Neuron (in vitro differentiated cells): Measurements from ENCODE around the gene AKAP8.
"Not testable (repeated sequence)": the region's sequence is repeated elsewhere in the genome, so short reads cannot be mapped to it uniquely, and the experiment has no call there.

Source experiments
- H2AFZ ChIP-seq: one replicate; pipeline ENCODE4 v1.6.1; 2013; ENCODE audit warnings: low read depth, mild to moderate bottlenecking, inconsistent platforms, low read length, moderate library complexity
- H3K27me3 ChIP-seq: one replicate; pipeline ENCODE4 v1.6.1; 2013; ENCODE audit warnings: low read length; ENCODE audit not compliant: insufficient read depth
- H3K36me3 ChIP-seq: one replicate; pipeline ENCODE4 v1.6.1; 2013; ENCODE audit warnings: low read length; ENCODE audit not compliant: insufficient read depth
- H3K4me1 ChIP-seq: one replicate; pipeline ENCODE4 v1.6.1; 2013; ENCODE audit warnings: low read length; ENCODE audit not compliant: insufficient read depth
- H3K4me3 ChIP-seq: 2 replicates; pipeline ENCODE4 v1.5.1; 2013; ENCODE audit warnings: mild to moderate bottlenecking, low read length, moderate library complexity
- H3K9me3 ChIP-seq: one replicate; pipeline ENCODE4 v1.6.1; 2013; ENCODE audit warnings: low read length

Gene AKAP8

DNA sequence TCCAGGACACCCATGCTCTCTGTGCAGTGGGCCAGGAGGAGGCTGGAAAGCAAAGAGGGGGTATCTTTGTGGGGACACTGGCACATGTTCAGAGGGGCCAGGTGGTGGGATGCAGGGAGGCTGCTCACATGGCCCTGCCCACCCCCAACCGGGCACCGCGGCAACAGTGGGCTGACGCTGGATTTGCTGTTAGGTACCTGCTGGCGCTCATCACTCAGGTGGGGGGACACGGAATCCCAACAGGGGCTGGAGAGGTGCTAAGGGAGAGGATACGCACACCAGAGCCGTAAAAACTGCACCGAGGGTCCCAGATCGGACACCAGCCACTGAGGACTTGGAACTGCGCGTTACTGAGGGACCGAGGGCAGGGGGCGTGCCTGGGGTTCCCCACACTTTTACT, 20.0 kb upstream of the AKAP8 start:
- Histone ChIP-seq H3K4me3 (no peak overlapping the region), H3K36me3 (peaks cover 85% of the 10 kb centered on the region)

DNA sequence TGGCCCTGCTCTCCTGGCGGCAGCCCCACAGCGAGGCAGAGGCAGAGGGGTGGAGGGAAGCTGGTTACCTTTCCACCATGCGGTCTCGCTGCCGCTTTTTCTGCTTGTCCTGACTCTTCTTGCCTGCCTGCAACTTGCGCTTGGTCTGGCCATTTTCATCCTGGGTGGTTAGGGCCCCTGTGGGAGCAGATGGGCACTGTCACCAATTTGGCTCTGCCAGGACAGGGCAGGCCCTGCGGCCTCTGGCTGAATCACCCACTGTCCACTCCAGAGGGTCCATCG, 19.6 kb upstream of the AKAP8 start:
- Histone ChIP-seq H2AFZ (no peak overlapping the region), H3K36me3 (peaks cover 85% of the 10 kb centered on the region)

More for the DNA sequence above, 20.0 kb upstream of the AKAP8 start:
- Histone ChIP-seq H3K27me3 (no peaks in the 10 kb centered on the region), H2AFZ (no peak overlapping the region), H3K9me3 (peaks cover 2% of the 10 kb centered on the region), H3K4me1 (peaks cover 2% of the 10 kb centered on the region)

DNA sequence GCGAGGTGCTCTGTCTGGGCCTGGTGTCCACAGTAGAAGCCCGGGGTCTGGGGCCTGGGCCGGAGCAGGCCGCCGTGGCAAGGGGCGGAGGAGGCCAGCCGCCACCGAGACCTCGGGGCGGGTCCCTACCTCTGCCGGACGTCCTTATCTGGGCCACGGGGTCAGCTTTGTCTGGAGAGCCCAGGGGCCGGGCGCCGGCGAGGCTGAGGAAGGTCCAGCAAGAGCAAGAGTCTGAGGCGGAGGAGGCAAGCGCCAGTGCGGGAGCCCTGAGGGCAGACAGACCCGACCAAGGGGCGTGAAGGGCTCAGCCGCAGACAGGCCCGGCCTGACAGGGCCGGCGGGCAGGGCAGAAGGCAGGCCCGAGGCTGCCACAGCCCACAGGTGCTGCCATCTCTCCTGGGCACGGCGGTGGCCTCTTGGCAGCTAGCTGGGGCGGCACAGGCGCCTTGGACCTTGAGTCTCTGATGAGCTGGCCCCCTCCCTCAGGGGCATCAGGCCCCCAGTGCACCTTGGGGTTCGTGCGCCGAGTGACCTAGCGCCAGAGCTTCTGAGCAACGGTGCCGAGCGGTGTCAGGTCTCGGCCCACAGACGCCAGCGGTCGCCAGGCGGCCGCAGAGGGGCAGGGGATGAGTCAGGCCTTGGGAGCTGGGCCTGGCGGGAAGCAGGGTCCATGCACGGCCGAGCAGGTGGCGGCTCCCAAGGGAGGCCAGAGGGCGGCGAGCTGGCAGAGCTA, 19.1 kb upstream of the AKAP8 start:
- H3K4me3 ChIP-seq = no peak overlapping the region
- H2AFZ ChIP-seq = no peak overlapping the region
- peaks cover 85% of the 10 kb centered on the region for H3K36me3 ChIP-seq
- H3K9me3 ChIP-seq = peaks cover 2% of the 10 kb centered on the region
- no peaks in the 10 kb centered on the region for H3K27me3 ChIP-seq
- H3K4me1 ChIP-seq = no peaks in the 10 kb centered on the region

More for the DNA sequence above, 19.6 kb upstream of the AKAP8 start:
- Histone ChIP-seq H3K27me3 (no peaks in the 10 kb centered on the region), H3K4me1 (no peaks in the 10 kb centered on the region), H3K4me3 (no peak overlapping the region), H3K9me3 (peaks cover 2% of the 10 kb centered on the region)

DNA sequence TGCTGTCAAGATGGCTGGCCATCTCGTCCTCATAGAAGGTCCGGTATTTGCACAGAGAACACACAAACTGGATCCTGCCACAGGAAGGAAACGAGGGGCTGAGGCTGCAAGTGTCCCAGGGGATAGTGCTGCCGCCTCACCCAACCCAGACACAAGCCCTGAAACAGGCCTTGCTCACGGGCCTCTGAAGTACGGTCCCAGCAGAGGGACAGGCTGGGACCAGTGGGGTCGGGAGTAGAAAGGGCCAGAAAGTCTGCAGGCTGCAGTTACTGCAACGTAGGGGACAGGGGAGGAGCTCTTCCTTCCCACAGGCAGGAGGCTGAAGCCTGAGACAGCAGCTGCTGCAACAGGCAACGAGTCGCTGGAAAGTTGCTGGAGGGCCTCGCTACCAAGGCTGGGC, 18.2 kb upstream of the AKAP8 start:
- Histone ChIP-seq H3K9me3 (peaks cover 2% of the 10 kb centered on the region), H2AFZ (no peak overlapping the region), H3K27me3 (no peaks in the 10 kb centered on the region), H3K4me1 (no peaks in the 10 kb centered on the region), H3K4me3 (no peak overlapping the region), H3K36me3 (peaks cover 85% of the 10 kb centered on the region)

DNA sequence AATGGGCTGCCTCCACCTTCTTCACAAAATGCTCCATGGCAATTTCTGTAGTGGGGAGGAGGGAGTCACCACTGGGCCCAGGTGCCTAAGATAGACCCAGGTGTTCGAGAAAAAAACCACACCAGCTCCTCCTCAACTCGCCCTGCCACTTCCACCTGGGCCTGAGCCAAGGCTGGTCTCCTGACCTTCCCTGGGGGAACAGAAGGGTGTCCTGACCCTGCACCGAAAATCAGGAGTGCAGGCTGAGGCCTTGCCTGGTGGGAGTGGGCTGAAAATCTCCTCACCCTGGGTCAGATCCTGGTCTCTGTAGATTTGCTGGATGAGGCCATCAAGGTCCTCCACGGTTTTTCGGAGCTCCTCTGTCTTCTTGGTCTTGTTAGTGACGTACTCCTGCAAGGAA, 17.6 kb upstream of the AKAP8 start:
- Histone ChIP-seq H3K4me3 (no peak overlapping the region), H3K4me1 (no peaks in the 10 kb centered on the region), H3K36me3 (peaks cover 83% of the 10 kb centered on the region), H3K9me3 (peaks cover 2% of the 10 kb centered on the region), H2AFZ (no peak overlapping the region), H3K27me3 (no peaks in the 10 kb centered on the region)

DNA sequence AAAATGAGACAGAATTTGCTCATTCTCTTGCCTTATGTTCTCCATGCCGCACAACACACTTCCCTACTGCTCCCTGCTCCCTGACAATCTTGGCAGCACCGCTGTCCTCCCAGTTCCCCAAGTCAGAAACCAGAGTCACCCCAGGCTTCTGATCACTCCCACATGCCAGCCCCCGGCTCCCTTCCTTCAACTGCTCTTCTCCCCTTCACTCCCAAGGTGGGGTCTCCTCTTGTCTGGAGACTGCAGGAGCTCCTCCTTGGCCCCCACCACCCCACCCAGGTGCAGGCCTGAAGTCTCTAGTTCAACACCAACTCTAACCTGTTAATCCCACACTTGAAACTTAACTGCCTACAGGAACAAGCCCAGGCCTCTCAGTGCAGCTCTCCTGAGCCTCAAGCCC, 16.8 kb upstream of the AKAP8 start:
- H3K9me3 ChIP-seq = peaks cover 2% of the 10 kb centered on the region
- H3K4me3 ChIP-seq = no peak overlapping the region
- no peaks in the 10 kb centered on the region for H3K27me3 ChIP-seq
- no peaks in the 10 kb centered on the region for H3K4me1 ChIP-seq
- H2AFZ ChIP-seq = no peak overlapping the region
- H3K36me3 ChIP-seq = peaks cover 82% of the 10 kb centered on the region

DNA sequence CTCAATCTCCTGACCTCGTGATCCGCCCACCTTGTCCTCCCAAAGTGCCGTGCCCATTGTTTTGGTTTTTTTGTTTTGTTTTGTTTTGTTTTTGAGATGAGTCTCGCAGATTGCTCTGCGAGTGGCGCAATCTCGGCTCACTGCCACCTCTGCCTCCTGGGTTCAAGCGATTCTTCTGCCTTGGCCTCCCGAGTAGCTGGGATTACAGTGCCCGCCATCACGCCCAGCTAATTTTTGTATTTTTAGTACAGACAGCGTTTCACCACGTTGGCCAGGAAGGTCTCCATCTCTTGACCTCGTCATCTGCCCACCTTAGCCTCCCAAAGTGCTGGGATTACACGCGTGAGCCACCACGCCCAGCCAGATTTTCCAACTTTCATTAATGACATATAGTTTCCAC, 15.7 kb upstream of the AKAP8 start:
- peaks cover 79% of the 10 kb centered on the region for H3K36me3 ChIP-seq
- H3K4me3 ChIP-seq, H3K4me1 ChIP-seq, H3K9me3 ChIP-seq, H2AFZ ChIP-seq, H3K27me3 ChIP-seq: not testable (repeated sequence)

DNA sequence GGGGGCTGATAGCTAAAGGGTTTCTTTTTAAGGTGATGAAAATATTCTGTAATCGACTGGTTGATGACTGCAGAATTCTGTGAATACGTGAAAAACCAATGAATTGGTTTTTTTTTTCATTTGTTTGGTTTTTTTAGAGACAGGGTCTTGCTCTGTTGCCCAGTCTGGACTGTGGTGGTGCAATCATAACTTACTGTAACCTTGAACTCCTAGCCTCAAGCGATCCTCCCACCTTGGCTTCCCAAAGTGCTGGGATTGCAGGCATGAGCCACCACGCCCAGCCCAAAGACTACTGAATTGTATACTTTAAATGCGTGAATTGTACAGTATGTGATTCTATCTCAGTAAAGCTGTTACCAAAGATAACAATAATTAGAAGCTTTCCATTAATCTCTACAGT, 14.8 kb upstream of the AKAP8 start:
- H2AFZ ChIP-seq = no peak overlapping the region
- H3K36me3 ChIP-seq = peaks cover 78% of the 10 kb centered on the region

DNA sequence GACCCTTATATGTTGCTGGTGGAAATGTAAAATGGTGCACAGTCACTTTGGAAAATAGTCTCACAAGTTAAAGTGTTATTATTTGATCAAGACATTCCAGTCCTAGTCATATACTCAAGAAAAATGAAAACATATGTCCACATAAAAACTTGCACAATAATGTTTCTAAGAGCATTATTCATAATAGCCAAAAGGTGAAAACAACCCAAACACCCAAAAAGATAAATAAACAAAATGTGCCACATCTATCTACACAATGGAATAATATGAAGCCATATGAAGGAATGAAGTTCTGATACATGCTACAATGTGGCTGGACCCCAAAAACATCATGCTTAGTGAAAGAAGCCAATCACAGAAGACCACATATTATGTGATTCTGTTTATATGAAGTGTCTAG, 14.4 kb upstream of the AKAP8 start:
- Histone ChIP-seq H3K27me3 (no peaks in the 10 kb centered on the region), H3K9me3 (peaks cover 2% of the 10 kb centered on the region), H2AFZ (no peak overlapping the region), H3K4me1 (no peaks in the 10 kb centered on the region), H3K36me3 (peaks cover 74% of the 10 kb centered on the region), H3K4me3 (no peak overlapping the region)

More for the DNA sequence above, 14.8 kb upstream of the AKAP8 start:
- Histone ChIP-seq H3K27me3 (no peaks in the 10 kb centered on the region), H3K4me1 (no peaks in the 10 kb centered on the region), H3K9me3 (peaks cover 2% of the 10 kb centered on the region), H3K4me3 (no peak overlapping the region)

DNA sequence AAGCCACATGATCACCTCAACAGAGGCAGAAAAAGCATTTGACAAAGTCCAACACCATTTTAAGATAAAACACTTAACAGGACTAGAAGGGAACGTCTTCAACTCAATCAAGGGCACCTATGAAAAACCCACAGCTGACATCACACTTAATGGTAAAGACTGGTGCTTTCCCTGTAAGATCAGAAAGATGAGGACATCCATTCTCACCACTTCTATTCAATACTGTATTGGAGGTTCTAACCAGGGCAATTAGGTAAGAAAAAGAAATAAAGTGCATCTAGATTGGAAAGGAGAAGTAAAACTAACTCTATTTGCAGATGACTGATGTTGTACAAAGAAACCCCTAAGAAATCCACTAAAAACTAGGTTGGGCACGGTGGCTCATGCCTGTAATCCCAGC, 11.2 kb upstream of the AKAP8 start:
- no peaks in the 10 kb centered on the region for H3K9me3 ChIP-seq
- H3K4me1 ChIP-seq = no peaks in the 10 kb centered on the region
- H3K4me3 ChIP-seq = no peak overlapping the region
- no peaks in the 10 kb centered on the region for H3K27me3 ChIP-seq
- peaks cover 52% of the 10 kb centered on the region for H3K36me3 ChIP-seq
- H2AFZ ChIP-seq = no peak overlapping the region

DNA sequence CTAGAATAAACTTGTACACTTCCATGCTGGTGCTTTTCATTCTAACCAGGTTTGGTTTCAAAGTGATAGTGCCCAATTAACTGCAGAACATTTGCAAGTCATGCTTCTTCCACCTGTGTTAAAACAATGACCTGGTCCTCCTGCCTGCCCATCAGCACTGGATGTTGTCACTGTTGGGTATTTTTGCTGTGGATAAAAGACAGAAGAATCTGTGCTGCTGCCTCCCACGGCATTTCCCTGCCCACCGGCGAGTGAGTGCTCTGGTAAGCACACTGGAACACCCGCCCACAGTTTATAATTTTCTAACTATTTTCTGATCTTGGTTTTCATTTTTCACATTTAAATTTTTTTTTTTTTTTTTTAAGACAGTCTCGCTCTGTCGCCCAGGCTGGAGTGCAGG, 2.3 kb upstream of the AKAP8 start:
- no peaks in the 10 kb centered on the region for H3K9me3 ChIP-seq
- H2AFZ ChIP-seq = no peak overlapping the region
- no peaks in the 10 kb centered on the region for H3K27me3 ChIP-seq
- H3K4me3 ChIP-seq = no peak overlapping the region
- H3K4me1 ChIP-seq = peaks cover 10% of the 10 kb centered on the region
- H3K36me3 ChIP-seq = peaks cover 21% of the 10 kb centered on the region

DNA sequence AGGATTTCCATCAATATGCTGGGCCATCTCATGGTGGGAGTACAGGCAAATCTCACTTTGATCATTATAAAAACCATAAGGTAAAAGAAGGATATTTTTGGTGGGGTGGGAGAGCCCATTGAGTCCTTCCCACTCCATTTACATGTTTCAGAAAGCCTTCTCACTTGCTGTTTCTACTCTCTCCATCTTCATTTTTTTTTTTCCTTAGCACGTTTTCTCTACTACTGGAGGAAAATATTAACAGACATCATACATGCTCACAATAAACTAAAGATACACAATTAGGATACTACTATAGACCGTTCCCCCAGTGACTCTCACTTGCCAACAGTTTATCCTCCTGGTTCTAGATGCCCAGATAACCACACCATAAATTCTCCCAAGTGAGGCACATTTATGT, 1.8 kb upstream of the AKAP8 start:
- Histone ChIP-seq H3K27me3 (no peaks in the 10 kb centered on the region), H3K36me3 (peaks cover 20% of the 10 kb centered on the region), H3K4me3 (no peak overlapping the region)

DNA sequence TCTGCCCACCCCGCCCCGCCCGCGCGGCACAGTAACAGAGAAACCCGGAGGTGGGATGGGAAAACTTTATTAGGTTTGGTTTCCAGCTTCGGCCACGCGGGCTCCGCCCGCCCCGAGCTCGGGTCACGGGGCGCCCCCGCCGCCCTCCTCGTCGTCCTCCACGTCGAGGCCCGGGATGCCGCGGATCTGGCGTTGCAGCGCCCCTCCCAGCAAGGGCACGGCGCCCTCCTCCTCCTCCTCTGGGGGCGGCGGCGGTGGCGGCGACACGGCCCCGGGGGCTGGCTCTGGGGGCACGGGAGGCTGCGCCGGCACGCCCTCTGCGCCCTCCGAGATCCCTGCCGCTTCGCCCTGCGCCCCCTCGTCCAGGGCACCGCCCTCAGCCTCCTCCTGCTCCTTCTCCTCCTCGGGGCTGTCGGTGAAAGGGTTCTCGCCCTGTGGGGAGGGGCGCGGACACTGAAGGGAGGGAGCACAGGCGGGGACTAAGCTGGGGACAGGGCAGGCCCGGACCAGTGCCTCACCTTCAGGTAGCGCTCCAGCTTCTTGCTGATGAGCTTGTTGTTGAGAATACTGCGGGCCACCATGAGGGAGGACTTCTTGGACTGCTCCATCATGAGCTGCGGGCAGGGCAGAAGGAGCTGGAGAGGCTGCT, 536 bp upstream of the AKAP8 start:
- H3K4me1 ChIP-seq = peaks cover 12% of the 10 kb centered on the region
- no peak overlapping the region for H2AFZ ChIP-seq
- peak overlapping the region; percentile 34 for H3K4me3 ChIP-seq
- peaks cover 14% of the 10 kb centered on the region for H3K36me3 ChIP-seq
- H3K9me3 ChIP-seq = no peaks in the 10 kb centered on the region
- no peaks in the 10 kb centered on the region for H3K27me3 ChIP-seq

More for the DNA sequence above, 1.8 kb upstream of the AKAP8 start:
- H3K9me3 ChIP-seq = no peaks in the 10 kb centered on the region
- peaks cover 12% of the 10 kb centered on the region for H3K4me1 ChIP-seq
- no peak overlapping the region for H2AFZ ChIP-seq
